ENCODE results near the gene TNK2.
"Not testable (repeated sequence)": the region's sequence is repeated elsewhere in the genome, so short reads cannot be mapped to it uniquely, and the experiment has no call there.

TNK2 gene

DNA sequence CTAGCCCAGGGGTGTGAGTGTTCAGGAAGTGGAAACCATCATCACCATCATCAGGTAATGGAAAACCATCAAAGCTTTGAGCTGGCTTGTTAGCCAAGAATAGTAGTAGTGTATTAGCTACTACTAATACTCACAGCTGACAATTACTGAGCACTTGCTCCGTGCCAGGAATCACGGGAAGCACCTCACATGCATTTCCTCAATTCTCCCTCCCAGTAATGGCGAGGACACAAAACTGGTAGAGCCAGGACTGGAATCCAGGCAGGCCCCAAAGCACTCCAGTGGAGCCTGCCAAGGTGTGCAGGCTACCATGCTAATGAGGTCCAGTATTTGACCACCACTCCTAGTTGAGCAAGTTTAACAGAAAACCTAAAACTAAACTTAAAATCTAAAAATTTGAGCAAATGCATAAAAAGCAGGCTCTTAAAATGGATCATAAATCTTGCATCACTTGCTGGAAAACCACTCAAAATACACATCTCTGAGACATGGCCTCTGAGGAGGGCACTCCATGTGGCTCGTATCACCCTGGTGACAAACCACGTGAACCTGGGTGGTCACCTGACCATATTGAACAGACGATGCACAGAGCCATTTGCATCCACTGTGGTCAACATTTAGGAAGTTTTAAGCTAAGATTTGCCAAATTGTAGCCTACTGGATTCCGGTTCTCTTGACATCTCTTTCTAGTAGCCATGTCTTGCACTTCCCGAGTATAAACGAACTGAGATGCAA lies 43.3 kb upstream of the TNK2 start:
- not testable (repeated sequence) for ATAC-seq (ENCODE audit: insufficient read depth, low read depth); H3K36me3 ChIP-seq (ENCODE audit: insufficient read depth, low read length); DNase-seq; H3K4me3 ChIP-seq (ENCODE audit: low read depth in 1 of 2, low read length in 2 of 2); H2AFZ ChIP-seq (ENCODE audit: low read depth, low read length); H3K9ac ChIP-seq (ENCODE audit: low read depth, low read length); H3K9me3 ChIP-seq (ENCODE audit: insufficient read depth, low read length, severe bottlenecking); H3K4me1 ChIP-seq (ENCODE audit: insufficient read depth, low read length); H3K4me2 ChIP-seq (ENCODE audit: insufficient read depth, low read length); H4K20me1 ChIP-seq (ENCODE audit: insufficient read depth, low read length); H3K27ac ChIP-seq (ENCODE audit: low read length); H3K79me2 ChIP-seq (ENCODE audit: insufficient read depth, low read length); H3K27me3 ChIP-seq (ENCODE audit: insufficient read depth, low read length, poor library complexity)

DNA sequence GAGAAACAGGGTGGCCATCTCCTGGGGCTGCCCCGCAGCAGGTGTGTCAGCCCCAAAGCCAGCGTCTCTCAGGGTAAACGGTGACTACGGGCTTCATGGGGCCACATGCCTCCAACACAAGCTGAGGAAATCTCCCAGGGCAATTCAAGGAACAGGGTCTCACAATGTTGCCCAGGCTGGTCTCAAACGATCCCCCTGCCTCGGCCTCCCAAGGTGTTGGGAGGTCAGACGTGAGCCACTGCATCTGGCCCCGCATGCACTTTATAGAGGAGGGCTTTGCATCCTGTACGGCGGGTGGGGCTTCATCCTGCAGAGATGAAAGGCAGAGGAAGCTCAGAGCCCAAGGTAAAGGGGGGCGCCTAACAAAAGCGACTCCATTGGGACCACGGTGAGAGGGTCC lies 42.4 kb upstream of the TNK2 start:
- not testable (repeated sequence) for H3K36me3 ChIP-seq (ENCODE audit: insufficient read depth, low read length); H3K4me1 ChIP-seq (ENCODE audit: insufficient read depth, low read length); H3K9me3 ChIP-seq (ENCODE audit: insufficient read depth, low read length, severe bottlenecking); H3K4me2 ChIP-seq (ENCODE audit: insufficient read depth, low read length); H3K9ac ChIP-seq (ENCODE audit: low read depth, low read length); ATAC-seq (ENCODE audit: insufficient read depth, low read depth); H3K4me3 ChIP-seq (ENCODE audit: low read depth in 1 of 2, low read length in 2 of 2); H3K27me3 ChIP-seq (ENCODE audit: insufficient read depth, low read length, poor library complexity); H3K27ac ChIP-seq (ENCODE audit: low read length); H3K79me2 ChIP-seq (ENCODE audit: insufficient read depth, low read length); H4K20me1 ChIP-seq (ENCODE audit: insufficient read depth, low read length); DNase-seq; H2AFZ ChIP-seq (ENCODE audit: low read depth, low read length)

GRCh38 chr3:195950164-195950563 lies 41.8 kb upstream of the TNK2 start:
- DNase-seq; H3K4me2 ChIP-seq (ENCODE audit: insufficient read depth, low read length): not testable (repeated sequence)

GRCh38 chr3:195946910-195947699 lies 38.8 kb upstream of the TNK2 start:
- not testable (repeated sequence) for H3K4me2 ChIP-seq (ENCODE audit: insufficient read depth, low read length); H2AFZ ChIP-seq (ENCODE audit: low read depth, low read length); H4K20me1 ChIP-seq (ENCODE audit: insufficient read depth, low read length); H3K9ac ChIP-seq (ENCODE audit: low read depth, low read length); H3K9me3 ChIP-seq (ENCODE audit: insufficient read depth, low read length, severe bottlenecking); H3K79me2 ChIP-seq (ENCODE audit: insufficient read depth, low read length); DNase-seq; H3K4me1 ChIP-seq (ENCODE audit: insufficient read depth, low read length); H3K27me3 ChIP-seq (ENCODE audit: insufficient read depth, low read length, poor library complexity); H3K36me3 ChIP-seq (ENCODE audit: insufficient read depth, low read length); ATAC-seq (ENCODE audit: insufficient read depth, low read depth); H3K27ac ChIP-seq (ENCODE audit: low read length); H3K4me3 ChIP-seq (ENCODE audit: low read depth in 1 of 2, low read length in 2 of 2)

More at GRCh38 chr3:195950164-195950563, 41.8 kb upstream of the TNK2 start:
- H3K27me3 ChIP-seq (ENCODE audit: insufficient read depth, low read length, poor library complexity); H2AFZ ChIP-seq (ENCODE audit: low read depth, low read length); H3K4me1 ChIP-seq (ENCODE audit: insufficient read depth, low read length); H4K20me1 ChIP-seq (ENCODE audit: insufficient read depth, low read length); ATAC-seq (ENCODE audit: insufficient read depth, low read depth); H3K4me3 ChIP-seq (ENCODE audit: low read depth in 1 of 2, low read length in 2 of 2); H3K79me2 ChIP-seq (ENCODE audit: insufficient read depth, low read length); H3K36me3 ChIP-seq (ENCODE audit: insufficient read depth, low read length); H3K27ac ChIP-seq (ENCODE audit: low read length); H3K9ac ChIP-seq (ENCODE audit: low read depth, low read length); H3K9me3 ChIP-seq (ENCODE audit: insufficient read depth, low read length, severe bottlenecking): not testable (repeated sequence)

GRCh38 chr3:195941265-195941815 lies 33.0 kb upstream of the TNK2 start:
- not testable (repeated sequence) for H3K9ac ChIP-seq (ENCODE audit: low read depth, low read length); H3K79me2 ChIP-seq (ENCODE audit: insufficient read depth, low read length); H3K27me3 ChIP-seq (ENCODE audit: insufficient read depth, low read length, poor library complexity); H3K4me2 ChIP-seq (ENCODE audit: insufficient read depth, low read length); H3K27ac ChIP-seq (ENCODE audit: low read length); H2AFZ ChIP-seq (ENCODE audit: low read depth, low read length); H3K4me3 ChIP-seq (ENCODE audit: low read depth in 1 of 2, low read length in 2 of 2); ATAC-seq (ENCODE audit: insufficient read depth, low read depth); H3K9me3 ChIP-seq (ENCODE audit: insufficient read depth, low read length, severe bottlenecking); H3K4me1 ChIP-seq (ENCODE audit: insufficient read depth, low read length); H4K20me1 ChIP-seq (ENCODE audit: insufficient read depth, low read length); H3K36me3 ChIP-seq (ENCODE audit: insufficient read depth, low read length); DNase-seq

DNA sequence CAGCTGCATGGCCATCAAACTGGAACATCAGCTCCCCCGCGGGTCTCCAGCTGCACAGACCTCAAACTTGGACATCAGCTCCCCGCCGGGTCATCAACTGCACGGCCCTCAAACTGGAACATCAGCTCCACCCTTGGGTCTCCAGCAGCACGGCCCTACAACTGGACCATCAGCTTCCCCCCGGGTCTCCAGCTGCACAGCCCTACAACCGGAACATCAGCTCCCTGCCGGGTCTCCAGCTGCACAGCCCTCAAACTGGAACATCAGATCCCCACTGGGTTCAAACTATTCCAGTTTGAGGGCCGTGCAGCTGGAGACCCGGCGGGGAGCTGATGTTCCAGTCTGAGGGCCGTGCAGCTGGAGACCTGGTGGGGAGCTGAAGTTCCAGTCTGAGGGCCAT lies 32.5 kb upstream of the TNK2 start:
- not testable (repeated sequence) for H3K36me3 ChIP-seq (ENCODE audit: insufficient read depth, low read length); H3K4me3 ChIP-seq (ENCODE audit: low read depth in 1 of 2, low read length in 2 of 2); H3K9ac ChIP-seq (ENCODE audit: low read depth, low read length); H3K27ac ChIP-seq (ENCODE audit: low read length); DNase-seq; ATAC-seq (ENCODE audit: insufficient read depth, low read depth); H3K79me2 ChIP-seq (ENCODE audit: insufficient read depth, low read length); H3K4me2 ChIP-seq (ENCODE audit: insufficient read depth, low read length); H3K9me3 ChIP-seq (ENCODE audit: insufficient read depth, low read length, severe bottlenecking); H3K4me1 ChIP-seq (ENCODE audit: insufficient read depth, low read length); H4K20me1 ChIP-seq (ENCODE audit: insufficient read depth, low read length); H2AFZ ChIP-seq (ENCODE audit: low read depth, low read length); H3K27me3 ChIP-seq (ENCODE audit: insufficient read depth, low read length, poor library complexity)

DNA sequence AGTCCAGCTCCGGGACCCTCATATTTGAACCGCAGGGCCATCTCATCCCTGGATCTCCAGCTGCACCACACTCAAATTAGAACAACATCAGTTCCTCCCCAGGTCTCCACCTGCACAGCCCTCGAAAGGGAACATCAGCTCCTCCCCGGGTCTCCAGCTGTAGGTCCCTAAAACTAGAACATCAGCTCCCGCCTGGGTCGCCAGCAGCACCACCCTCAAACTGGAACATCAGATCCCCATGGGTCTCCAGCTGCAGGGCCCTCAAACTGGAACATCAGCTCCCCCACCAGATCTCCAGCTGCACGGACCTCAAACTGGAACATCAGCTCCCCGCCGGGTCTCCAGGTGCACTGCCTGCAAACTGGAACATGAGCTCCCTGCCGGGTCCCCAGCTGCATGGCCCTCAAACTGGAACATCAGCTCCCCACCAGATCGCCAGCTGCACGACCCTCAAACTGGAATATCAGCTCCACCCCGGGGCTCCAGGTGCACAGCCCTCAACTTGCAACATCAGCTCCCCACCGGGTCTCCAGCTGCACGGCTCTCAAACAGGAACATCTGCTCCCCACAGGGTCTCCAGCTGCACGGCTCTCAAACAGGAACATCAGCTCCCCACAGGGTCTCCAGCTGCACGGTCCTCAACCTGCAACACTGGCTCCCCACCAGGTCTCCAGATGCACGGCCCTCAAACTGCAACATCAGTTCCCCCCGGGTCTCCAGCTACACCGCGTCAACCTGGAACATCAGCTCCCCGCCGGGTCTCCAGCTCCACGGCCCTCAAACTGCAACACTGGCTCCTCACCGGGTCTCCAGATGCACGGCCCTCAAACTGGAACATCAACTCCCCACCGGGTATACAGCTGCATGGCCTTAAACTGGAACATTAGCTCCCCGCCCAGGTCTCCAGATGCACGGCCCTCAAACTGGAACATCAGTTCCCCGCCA lies 31.4 kb upstream of the TNK2 start:
- not testable (repeated sequence) for ATAC-seq (ENCODE audit: insufficient read depth, low read depth); H3K79me2 ChIP-seq (ENCODE audit: insufficient read depth, low read length); DNase-seq; H3K9ac ChIP-seq (ENCODE audit: low read depth, low read length); H3K27me3 ChIP-seq (ENCODE audit: insufficient read depth, low read length, poor library complexity); H2AFZ ChIP-seq (ENCODE audit: low read depth, low read length); H3K9me3 ChIP-seq (ENCODE audit: insufficient read depth, low read length, severe bottlenecking); H3K27ac ChIP-seq (ENCODE audit: low read length); H3K36me3 ChIP-seq (ENCODE audit: insufficient read depth, low read length); H3K4me2 ChIP-seq (ENCODE audit: insufficient read depth, low read length); H3K4me1 ChIP-seq (ENCODE audit: insufficient read depth, low read length); H3K4me3 ChIP-seq (ENCODE audit: low read depth in 1 of 2, low read length in 2 of 2); H4K20me1 ChIP-seq (ENCODE audit: insufficient read depth, low read length)

Data from DND-41 (cell line).